HCT116 (cell line): Measurements from ENCODE around the gene ZNF579. TPM values are rescaled to one million over a fixed set of nuclear protein-coding genes. Genes with fewer than 3 reads are reported as not detected.

ENCODE experiments used
- ATAC-seq: fragments of 200-7000 bp; cut with Tn5 transposase; 2 replicates; pipeline ENCODE4 v1.9.1; 2020; ENCODE audit warnings: mild to moderate bottlenecking, moderate library complexity
- BruUV-seq: library from RNA; stranded (reverse); fragments of 400-500 nt; replicated peaks from 2 replicates; lab custom pipeline; 2021; lab: Mats Ljungman, UMichigan
- CTCF ChIA-PET: fragments of 300-600 bp; sonication (Branson Sonifier 250); formaldehyde crosslinking; loops from one replicate; lab custom pipeline; 2021; ENCODE audit warnings: antibody characterized with exemption; lab: Charles Lee
- POLR2A ChIA-PET: fragments of 300-600, 350-600 bp; sonication (Branson Sonifier 250); formaldehyde crosslinking; loops from one replicate; lab custom pipeline; 2021; ENCODE audit warnings: antibody characterized with exemption; lab: Charles Lee
- RAD21 ChIA-PET, 2 experiments: fragments of 300-600 bp; sonication (Branson Sonifier 250); formaldehyde crosslinking; loops; one replicate each; lab custom pipeline; 2023; ENCODE audit warnings: low total read pairs in 2 of 2; ENCODE audit not compliant: uncharacterized antibody in 2 of 2, unreplicated experiment in 2 of 2, low non-redundant PET in 1 of 2; lab: Charles Lee
- DNase-seq: peaks from one replicate; pipeline ENCODE4 v3.0.0-alpha.2; 2010; ENCODE audit warnings: low read depth, low spot score
- H2AFZ ChIP-seq: fragments of 200-600 bp; shearing (Covaris generic), sonication (generic); 2 replicates; pipeline ENCODE4 v1.6.1; 2017; ENCODE audit warnings: low read depth, mixed run types, mixed read lengths, antibody characterized with exemption, low read length; ENCODE audit not compliant: poor library complexity, severe bottlenecking
- H3K27ac ChIP-seq: 2 replicates; pipeline ENCODE4 v1.5.1; 2012; ENCODE audit warnings: low read depth, low read length
- H3K27me3 ChIP-seq: fragments of 200-600 bp; sonication (generic); 2 replicates; pipeline ENCODE4 v1.6.1; 2016; ENCODE audit warnings: mixed run types, low read length, mixed read lengths; ENCODE audit not compliant: insufficient read depth
- H3K36me3 ChIP-seq, 2 experiments: fragments of 200-500 bp in 1 of 2; fragments of 200-600 bp in 1 of 2; sonication (Bioruptor generic) in 1 of 2; sonication (generic) in 1 of 2; 2 replicates each; pipeline versions ENCODE4 v1.5.1 to v1.6.1; 2014 to 2016; ENCODE audit warnings: low read length in 2 of 2, inconsistent platforms in 1 of 2, mixed read lengths in 1 of 2, mixed run types in 1 of 2; ENCODE audit not compliant: insufficient read depth in 2 of 2, control insufficient read depth in 1 of 2
- H3K4me1 ChIP-seq, 2 experiments: fragments of 200-600 bp in 1 of 2; sonication (generic) in 1 of 2; 2 replicates each; pipeline versions ENCODE4 v1.5.1 to v1.6.1; 2012 to 2017; ENCODE audit warnings: low read length in 2 of 2, inconsistent platforms in 1 of 2, mild to moderate bottlenecking in 1 of 2, mixed read lengths in 1 of 2, mixed run types in 1 of 2, moderate library complexity in 1 of 2; ENCODE audit not compliant: insufficient read depth in 2 of 2, control insufficient read depth in 1 of 2
- H3K4me2 ChIP-seq: fragments of 200-600 bp; sonication (generic); 2 replicates; pipeline ENCODE4 v1.6.1; 2017; ENCODE audit warnings: mixed run types, low read length, mixed read lengths
- H3K4me3 ChIP-seq, 2 experiments: fragments of 200-600 bp in 1 of 2; sonication (generic) in 1 of 2; replicated peaks in 1 of 2; 2 replicates each; pipeline ENCODE4 v1.5.1; 2011 to 2016; ENCODE audit warnings: low read length in 2 of 2, control low read depth in 1 of 2, low read depth in 1 of 2, mild to moderate bottlenecking in 1 of 2, mixed read lengths in 1 of 2, mixed run types in 1 of 2
- H3K79me2 ChIP-seq: fragments of 200-600 bp; sonication (generic); 2 replicates; pipeline ENCODE4 v1.6.1; 2017; ENCODE audit warnings: mild to moderate bottlenecking, mixed run types, low read length, moderate library complexity, mixed read lengths; ENCODE audit not compliant: insufficient read depth
- H3K9ac ChIP-seq: fragments of 200-600 bp; sonication (generic); 2 replicates; pipeline ENCODE4 v1.6.1; 2016; ENCODE audit warnings: low read length, mixed read lengths
- H3K9me2 ChIP-seq: fragments of 200-600 bp; sonication (generic), shearing (Covaris generic); 2 replicates; pipeline ENCODE4 v1.6.1; 2017; ENCODE audit warnings: mixed run types, mild to moderate bottlenecking, moderate library complexity; ENCODE audit not compliant: insufficient read depth
- H3K9me3 ChIP-seq, 2 experiments: fragments of 200-500 bp in 1 of 2; fragments of 200-600 bp in 1 of 2; sonication (Bioruptor generic) in 1 of 2; sonication (generic) in 1 of 2; 2 replicates each; pipeline ENCODE4 v1.6.1; 2014 to 2017; ENCODE audit warnings: low read length in 2 of 2, mixed read lengths in 2 of 2, inconsistent platforms in 1 of 2, low read depth in 1 of 2, mild to moderate bottlenecking in 1 of 2, mixed run types in 1 of 2, moderate library complexity in 1 of 2; ENCODE audit not compliant: control insufficient read depth in 1 of 2, insufficient read depth in 1 of 2
- H4K20me1 ChIP-seq: fragments of 200-600 bp; sonication (generic), shearing (Covaris generic); 2 replicates; pipeline ENCODE4 v1.6.1; 2017; ENCODE audit warnings: mixed run types, mild to moderate bottlenecking, moderate library complexity; ENCODE audit not compliant: insufficient read depth
- CBX3 ChIP-seq: IDR thresholded peaks from 2 replicates; pipeline ENCODE4 v1.6.1; 2012; ENCODE audit warnings: low read depth
- CEBPB ChIP-seq: IDR thresholded peaks from 2 replicates; pipeline ENCODE4 v1.6.1; 2012; ENCODE audit warnings: low read depth
- ELF1 ChIP-seq: IDR thresholded peaks from 2 replicates; pipeline ENCODE4 v1.6.1; 2012; ENCODE audit warnings: low read depth, borderline replicate concordance
- EZH2 ChIP-seq: fragments of 200-600 bp; sonication (generic); IDR thresholded peaks from 2 replicates; pipeline ENCODE4 v1.6.1; 2017; ENCODE audit warnings: antibody characterized with exemption, mixed run types
- JUND ChIP-seq: IDR thresholded peaks from 2 replicates; pipeline ENCODE4 v1.6.1; 2012
- MAX ChIP-seq: IDR thresholded peaks from 2 replicates; pipeline ENCODE4 v1.6.1; 2012
- POLR2A ChIP-seq: IDR thresholded peaks from 2 replicates; pipeline ENCODE4 v1.7.0; 2011; ENCODE audit warnings: borderline replicate concordance; ENCODE audit not compliant: insufficient read depth, insufficient read length; ENCODE audit errors: extremely low read depth
- RAD21 ChIP-seq: IDR thresholded peaks from 2 replicates; pipeline ENCODE4 v1.6.1; 2012; ENCODE audit warnings: low read depth, mild to moderate bottlenecking
- REST ChIP-seq: IDR thresholded peaks from 2 replicates; pipeline ENCODE4 v1.6.1; 2012; ENCODE audit warnings: low read depth
- SIN3A ChIP-seq: IDR thresholded peaks from 2 replicates; pipeline ENCODE4 v1.6.1; 2012; ENCODE audit warnings: low read depth
- YY1 ChIP-seq: IDR thresholded peaks from 2 replicates; pipeline ENCODE4 v1.6.1; 2011; ENCODE audit warnings: low read length, low read depth, moderate library complexity, mild to moderate bottlenecking; ENCODE audit not compliant: insufficient replicate concordance; ENCODE audit errors: extremely low read depth
- ZFX ChIP-seq: fragments of 450-650 bp; IDR thresholded peaks from 2 replicates; pipeline ENCODE4 v1.6.1; 2017
- intact Hi-C: fragments of 100-400 bp; cut with micrococcal nuclease; formaldehyde crosslinking; loops from 2 replicates; pipeline ENCODE4 v1.10.0; 2022
- total RNA-seq: library from RNA; stranded (reverse); gene quantifications from one replicate; pipeline ENCODE4 v1.2.1, GENCODE V29; 2021; ENCODE audit not compliant: unreplicated experiment

ZNF579 gene
- total RNA-seq, 1 experiment from 2014 or later = 24.1 TPM

GRCh38 chr19:55614711-55615542 lies 34.3 kb upstream of the ZNF579 start:
- DNase-seq = no peak
- no peak overlapping the region for H3K4me2 ChIP-seq
- no peaks in the 10 kb centered on the region for H3K27me3 ChIP-seq
- no peak for ATAC-seq
- intact Hi-C loops = no loop called here
- BruUV-seq = no TSS peak
- H3K79me2 ChIP-seq = peaks cover 11% of the 10 kb centered on the region; the same call in 1 of the 2 replicates
- TF ChIP-seq POLR2A (no peak), ELF1 (no peak), JUND (no peak), SIN3A (no peak), CEBPB (no peak)
- no peak overlapping the region for H3K4me3 ChIP-seq
- ChIA-PET CTCF (no interaction called here), RAD21 (no interaction called here), POLR2A (no interaction called here)
- H3K27ac ChIP-seq = no peak overlapping the region
- peaks cover under 1 to 8% of the 10 kb centered on the region in 2 experiments; a peak in 3 of 4 replicates for H3K36me3 ChIP-seq
- no peak overlapping the region for H3K9ac ChIP-seq
- no peaks in the 10 kb centered on the region for H4K20me1 ChIP-seq
- no peaks in the 10 kb centered on the region for H3K9me3 ChIP-seq
- H3K9me2 ChIP-seq = no peaks in the 10 kb centered on the region
- H3K4me1 ChIP-seq = no peaks in the 10 kb centered on the region
- H2AFZ ChIP-seq = no peak overlapping the region

- no peaks in the 10 kb centered on the region for H3K9me3 ChIP-seq
- H3K36me3 ChIP-seq = peaks cover 8 to 9% of the 10 kb centered on the region in 2 experiments; a peak in 3 of 4 replicates
- DNase-seq = no peak
- H3K27me3 ChIP-seq = no peaks in the 10 kb centered on the region
- RAD21 ChIA-PET = no interaction called here
- no peaks in the 10 kb centered on the region for H3K9me2 ChIP-seq
- H4K20me1 ChIP-seq = no peaks in the 10 kb centered on the region
- intact Hi-C loops = no loop called here
- no peak overlapping the region for H3K4me3 ChIP-seq
- no peak overlapping the region for H2AFZ ChIP-seq
- CTCF ChIA-PET = no interaction called here
- H3K4me2 ChIP-seq = no peak overlapping the region
- H3K79me2 ChIP-seq = peaks cover 19% of the 10 kb centered on the region; the same call in 1 of the 2 replicates
- POLR2A ChIA-PET = no interaction called here
- no peak for ATAC-seq
- no peaks in the 10 kb centered on the region for H3K4me1 ChIP-seq
- no TSS peak for BruUV-seq
- no peak overlapping the region for H3K27ac ChIP-seq
- no peak overlapping the region for H3K9ac ChIP-seq
- TF ChIP-seq ZFX = no peak
- TF ChIP-seq RAD21 = no peak
- no peak for TF ChIP-seq MAX
- TF ChIP-seq JUND = no peak
- no peak for TF ChIP-seq CEBPB
- no peak for TF ChIP-seq POLR2A
- no peak for TF ChIP-seq YY1
- TF ChIP-seq REST = no peak
- TF ChIP-seq EZH2 = no peak
- TF ChIP-seq CBX3 = no peak
Observed at GRCh38 chr19:55613930-55614710, 33.5 kb upstream of the ZNF579 start.
